Activated CD8-positive, alpha-beta memory T cell treated with anti-CD3 and anti-CD28 coated beads for 36 hours (primary cell): ENCODE data around the gene KCNJ6. TPM values are rescaled to one million over a fixed set of nuclear protein-coding genes. Genes with fewer than 3 reads are reported as not detected.
"Not testable (repeated sequence)": the region's sequence is repeated elsewhere in the genome, so short reads cannot be mapped to it uniquely, and the experiment has no call there.

Experiments used
- CTCF ChIA-PET: fragments of 350-600 bp; sonication (Branson Sonifier 250); formaldehyde crosslinking; loops from one replicate; lab custom pipeline; 2021; ENCODE audit warnings: antibody characterized with exemption; lab: Charles Lee
- POLR2A ChIA-PET: fragments of 350-600 bp; sonication (Branson Sonifier 250); formaldehyde crosslinking; loops from one replicate; lab custom pipeline; 2021; ENCODE audit warnings: antibody characterized with exemption; lab: Charles Lee
- total RNA-seq, 2 experiments: library from RNA; stranded (reverse); gene quantifications; one replicate each; pipeline ENCODE4 v1.2.3, GENCODE V29; 2021

KCNJ6 gene
- total RNA-seq, 2 experiments from 2014 or later = not detected

DNA sequence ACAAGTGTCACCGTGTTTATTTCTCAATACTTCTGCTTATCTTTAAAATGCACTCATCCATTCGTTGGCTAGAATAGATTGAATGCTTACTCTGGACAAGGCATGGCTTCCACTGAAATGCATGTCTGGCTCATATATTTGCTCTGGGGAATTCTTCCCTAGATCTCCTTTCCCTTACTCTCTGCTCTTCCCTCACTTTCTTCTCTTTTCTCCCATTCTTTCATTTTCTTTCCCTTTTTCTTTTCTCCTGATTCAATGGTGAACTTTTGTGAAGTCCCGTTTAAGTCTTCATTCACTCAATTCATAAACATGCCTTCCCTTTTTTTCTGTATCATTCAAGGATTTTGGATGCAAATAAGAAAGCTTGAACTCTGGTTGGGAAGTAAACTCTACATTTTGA lies 315.2 kb downstream of the KCNJ6 start:
- POLR2A ChIA-PET = no interaction called here
- CTCF ChIA-PET = no interaction called here

DNA sequence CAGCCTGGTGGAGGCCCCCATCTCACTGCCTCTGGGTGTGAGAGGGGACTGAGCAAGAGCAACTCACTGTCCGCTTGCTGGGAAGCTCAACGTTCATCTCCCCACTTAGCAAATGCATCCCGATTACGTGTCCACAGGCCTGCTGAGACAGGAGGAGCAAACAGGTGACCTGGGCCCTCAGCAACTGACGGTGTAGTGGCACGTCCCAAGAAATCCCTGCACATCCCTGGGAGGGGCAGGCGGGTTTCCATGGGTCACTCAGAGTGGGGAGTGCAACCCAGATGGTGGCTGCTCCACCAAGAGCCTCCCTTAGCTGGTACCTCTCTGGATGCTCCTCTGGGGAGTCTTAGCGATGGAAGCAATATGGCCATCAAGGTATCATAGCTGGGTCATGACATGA lies 320.3 kb downstream of the KCNJ6 start:
- POLR2A ChIA-PET = no interaction called here
- CTCF ChIA-PET = no interaction called here

DNA sequence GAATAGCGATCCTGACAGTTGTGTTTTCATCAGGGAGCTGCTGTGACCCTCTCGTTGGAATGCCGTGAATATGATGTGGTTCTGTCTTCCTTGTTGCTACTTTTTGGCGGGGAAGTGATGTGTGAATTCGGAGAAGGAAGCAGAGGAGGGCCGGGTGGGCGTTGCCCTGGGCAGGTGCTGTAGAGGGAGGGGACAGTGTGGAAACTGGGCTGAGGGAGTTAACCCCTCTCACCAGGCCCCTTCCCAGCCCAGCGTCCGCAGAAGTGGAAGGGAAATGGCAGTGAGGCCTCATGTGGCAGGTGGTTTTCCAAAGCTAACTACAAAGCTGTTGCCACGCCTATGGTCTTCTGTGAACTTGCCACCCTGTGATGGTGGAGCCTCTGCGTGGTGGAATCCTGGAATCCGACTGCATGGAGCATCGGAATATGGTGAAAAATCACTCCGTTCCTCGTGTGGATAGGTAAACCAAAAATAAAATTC lies 321.7 kb downstream of the KCNJ6 start:
- CTCF ChIA-PET = no interaction called here

DNA sequence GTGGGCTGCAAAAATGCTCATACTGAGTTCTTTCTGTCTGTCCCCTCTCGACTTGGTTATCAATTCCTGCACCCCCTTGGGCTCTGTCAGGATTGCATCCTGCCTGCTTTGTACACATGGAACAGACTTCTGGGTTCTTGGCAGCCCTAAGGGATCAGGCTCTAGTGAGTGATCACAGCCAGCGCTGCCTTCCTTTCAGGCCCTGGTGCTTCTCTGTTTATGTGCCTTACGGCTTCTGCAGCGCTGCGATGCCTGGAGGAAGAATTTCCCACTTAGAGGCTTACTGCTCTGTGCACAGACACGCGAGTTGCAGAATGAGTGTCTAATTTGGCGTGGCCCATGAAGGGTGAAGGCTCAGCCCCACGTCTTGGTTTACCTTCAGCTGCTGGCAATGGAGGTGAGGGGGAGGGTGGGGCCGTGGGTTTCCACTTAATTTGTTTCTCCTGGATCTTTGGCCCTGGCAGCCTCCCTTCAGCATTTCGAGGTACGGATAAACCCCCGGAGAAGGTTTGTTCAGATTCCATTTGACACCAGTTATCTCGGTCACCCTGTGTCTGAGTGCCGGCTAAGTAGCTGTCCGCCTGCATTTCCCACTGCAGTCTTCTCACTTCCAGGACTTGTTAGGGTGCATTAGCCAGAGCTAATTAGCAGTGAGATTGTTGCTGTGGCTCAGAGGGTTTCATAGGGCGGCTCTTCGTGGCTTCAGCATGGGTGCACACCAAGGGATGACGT lies 322.4 kb downstream of the KCNJ6 start:
- ChIA-PET CTCF (no interaction called here), POLR2A (no interaction called here)

More for the DNA sequence above, 321.7 kb downstream of the KCNJ6 start:
- POLR2A ChIA-PET = no interaction called here

DNA sequence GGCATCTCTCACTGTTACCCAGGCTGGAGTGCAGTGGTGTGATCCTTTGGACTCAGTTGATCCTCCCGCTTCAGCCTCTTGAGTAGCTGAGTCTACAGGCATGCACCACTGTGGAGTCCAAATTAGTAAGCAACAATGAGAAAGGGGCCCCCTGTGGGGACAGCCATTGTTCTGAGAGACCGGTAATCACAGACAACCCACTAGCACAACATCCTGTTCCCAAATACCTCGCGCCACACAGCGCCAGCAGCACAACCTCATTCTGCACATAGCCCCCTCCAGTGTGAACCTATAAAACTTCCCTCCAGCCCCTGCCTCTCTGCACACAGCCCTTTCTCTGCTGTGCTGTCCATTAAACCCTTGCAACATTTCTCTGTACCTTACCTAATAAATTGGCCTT lies 323.2 kb downstream of the KCNJ6 start:
- POLR2A ChIA-PET = no interaction called here
- CTCF ChIA-PET = no interaction called here

DNA sequence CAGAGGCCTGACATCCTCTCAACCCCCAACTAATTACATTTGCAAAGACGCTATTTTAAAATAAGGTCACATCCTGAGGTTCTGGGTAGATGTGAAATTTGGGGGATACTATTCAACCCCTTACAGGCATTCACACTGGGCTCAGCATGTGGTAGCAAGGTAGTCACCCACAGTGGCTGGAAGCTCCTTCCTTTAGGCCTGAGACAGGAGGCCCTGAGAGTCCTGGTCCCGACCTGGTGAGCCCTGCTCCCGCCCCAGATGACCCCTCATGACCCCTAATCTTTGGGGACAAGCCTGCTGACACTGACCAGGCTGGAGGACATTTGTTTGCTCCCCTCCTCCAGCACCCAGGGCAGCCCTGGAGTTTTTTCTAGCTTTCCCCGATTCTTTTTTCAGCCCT lies 323.8 kb downstream of the KCNJ6 start:
- POLR2A ChIA-PET = no interaction called here
- CTCF ChIA-PET = no interaction called here

DNA sequence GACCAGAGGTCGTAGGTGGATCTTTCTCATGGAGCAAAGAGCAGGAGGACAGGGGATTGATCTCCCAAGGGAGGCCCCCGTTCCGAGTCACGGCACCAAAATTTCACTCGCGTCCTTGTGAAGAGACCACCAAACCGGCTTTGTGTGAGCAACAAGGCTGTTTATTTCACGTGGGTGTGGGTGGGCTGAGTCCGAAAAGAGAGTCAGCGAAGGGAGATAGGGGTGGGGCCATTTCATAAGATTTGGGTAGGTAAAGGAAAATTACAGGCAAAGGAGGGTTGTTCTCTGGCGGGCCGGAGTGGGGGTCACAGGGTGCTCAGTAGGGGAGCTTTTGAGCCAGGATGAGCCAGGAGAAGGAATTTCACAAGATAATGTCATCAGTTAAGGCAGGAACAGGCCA lies 324.3 kb downstream of the KCNJ6 start:
- POLR2A ChIA-PET, CTCF ChIA-PET: not testable (repeated sequence)

DNA sequence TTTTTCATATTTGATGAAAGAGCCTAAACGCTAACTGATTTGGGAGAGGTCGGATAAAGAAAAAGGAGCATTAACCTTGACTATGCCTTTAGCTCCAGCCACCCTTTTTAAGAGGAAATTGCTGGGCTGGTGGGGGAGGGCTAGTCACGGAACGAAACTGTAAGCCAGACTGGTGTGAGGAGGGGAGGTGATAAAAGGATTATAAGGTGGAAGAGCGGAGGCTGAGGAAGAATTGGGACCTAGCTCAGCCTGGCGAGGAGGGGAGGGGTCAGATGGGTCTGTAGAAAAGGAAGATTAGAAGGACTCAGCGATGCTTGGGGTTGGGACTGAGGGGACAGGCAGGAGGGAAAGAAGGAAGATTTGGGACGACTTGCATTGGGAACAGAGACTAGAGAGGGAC lies 325.4 kb downstream of the KCNJ6 start:
- POLR2A ChIA-PET, CTCF ChIA-PET: not testable (repeated sequence)

DNA sequence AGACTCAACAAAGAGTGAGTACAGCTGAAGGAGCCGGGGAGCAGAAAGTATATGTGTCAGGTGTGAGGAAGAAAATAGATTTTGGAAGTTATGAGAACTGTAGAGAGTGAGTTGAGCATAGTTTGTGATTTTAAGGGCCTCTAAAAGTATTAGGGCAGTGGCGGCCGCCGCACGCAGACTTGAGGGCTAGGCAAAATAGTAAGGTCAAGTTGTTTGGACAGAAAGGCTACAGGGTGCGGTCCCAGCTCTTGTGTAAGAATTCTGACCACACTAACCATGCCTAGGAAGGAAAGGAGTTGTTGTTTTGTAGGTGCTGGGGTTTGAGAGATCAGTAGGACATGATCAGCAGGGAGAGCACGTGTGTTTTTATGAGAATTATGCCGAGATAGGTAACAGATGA lies 327.6 kb downstream of the KCNJ6 start:
- POLR2A ChIA-PET, CTCF ChIA-PET: not testable (repeated sequence)

DNA sequence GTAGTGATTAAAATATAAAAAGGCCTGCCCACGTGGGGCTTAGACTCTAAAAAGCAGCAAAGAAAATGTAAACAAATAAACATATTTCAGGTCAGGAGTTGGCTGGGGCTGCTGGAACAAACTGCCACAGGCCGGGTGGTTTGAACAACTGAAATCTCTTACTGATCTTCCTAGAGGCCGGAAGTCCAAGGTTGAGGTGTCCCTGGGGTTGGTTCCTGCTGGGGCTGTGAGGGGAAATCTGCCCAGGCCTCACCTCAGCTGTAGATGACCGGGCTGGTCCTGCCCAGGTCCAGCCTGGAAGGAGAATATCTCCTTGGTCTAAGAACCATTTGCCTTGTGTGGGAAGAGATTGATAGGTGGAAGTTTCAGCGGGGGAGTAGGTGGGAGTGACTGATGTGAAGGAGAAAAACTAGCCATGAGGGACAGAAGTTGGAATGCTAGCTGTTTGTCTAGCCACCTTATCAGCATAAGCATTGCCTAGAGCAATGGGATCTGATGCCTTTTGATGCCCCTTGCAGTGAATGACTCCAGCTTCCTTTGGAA lies 328.6 kb downstream of the KCNJ6 start:
- POLR2A ChIA-PET = no interaction called here
- CTCF ChIA-PET = no interaction called here

DNA sequence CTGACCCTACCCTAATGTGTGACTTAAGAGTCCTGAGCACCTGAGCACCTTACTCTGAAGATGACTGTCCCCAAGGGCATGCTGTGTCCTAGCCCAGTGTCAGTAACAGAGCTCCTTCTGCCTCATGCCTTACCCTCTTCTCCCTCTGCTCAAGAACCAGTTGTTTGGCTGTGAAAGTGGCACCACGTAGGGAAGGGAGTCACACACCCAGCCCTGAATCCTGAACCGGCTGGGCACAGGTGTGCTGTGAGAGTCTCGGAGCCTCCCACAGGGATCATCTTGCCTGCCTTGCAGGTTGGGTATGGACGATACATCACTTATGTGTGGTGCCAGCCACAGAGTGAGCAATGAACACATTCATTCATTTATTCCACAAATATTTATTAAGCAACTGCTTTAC lies 329.1 kb downstream of the KCNJ6 start:
- ChIA-PET POLR2A (no interaction called here), CTCF (no interaction called here)

DNA sequence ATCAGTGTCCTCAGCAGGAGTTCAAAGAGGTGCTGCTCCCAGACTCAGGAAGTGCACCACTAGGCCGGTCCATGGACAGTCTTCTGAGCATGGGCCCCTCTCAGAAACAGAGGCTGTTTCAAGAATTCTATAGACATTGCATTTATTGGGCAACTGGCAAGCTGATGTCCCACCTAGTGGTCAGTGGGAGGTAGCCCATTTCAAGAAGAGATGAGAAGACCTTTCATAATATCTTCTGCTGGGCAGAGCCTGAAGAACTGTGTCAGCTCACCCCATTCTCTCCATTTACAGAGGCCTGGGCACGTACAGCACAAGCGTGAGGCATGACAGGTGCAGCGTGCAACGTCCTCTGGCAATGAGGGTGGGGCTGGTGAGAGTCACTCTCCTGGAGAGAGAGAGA lies 333.7 kb downstream of the KCNJ6 start:
- CTCF ChIA-PET = no interaction called here
- POLR2A ChIA-PET = no interaction called here

DNA sequence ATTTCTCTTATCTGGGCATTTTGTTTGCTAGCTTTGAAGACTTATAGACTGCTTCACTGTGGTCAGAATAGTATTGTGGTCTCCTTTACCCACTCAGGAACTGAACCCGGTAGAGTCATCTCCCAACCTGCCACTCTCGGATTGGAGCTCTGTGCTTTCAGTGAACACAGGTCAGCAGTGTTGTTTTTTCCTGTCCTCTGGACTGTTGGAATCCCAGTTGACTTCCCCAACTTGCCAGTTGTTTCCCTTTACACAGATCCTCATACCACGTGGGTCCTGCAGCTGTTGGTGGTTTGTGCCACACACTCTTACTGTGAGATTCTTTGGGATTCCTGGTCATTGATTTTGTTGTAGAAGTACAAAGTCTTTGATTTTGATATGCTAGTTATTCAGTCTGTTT lies 335.6 kb downstream of the KCNJ6 start:
- CTCF ChIA-PET = no interaction called here
- POLR2A ChIA-PET = no interaction called here

DNA sequence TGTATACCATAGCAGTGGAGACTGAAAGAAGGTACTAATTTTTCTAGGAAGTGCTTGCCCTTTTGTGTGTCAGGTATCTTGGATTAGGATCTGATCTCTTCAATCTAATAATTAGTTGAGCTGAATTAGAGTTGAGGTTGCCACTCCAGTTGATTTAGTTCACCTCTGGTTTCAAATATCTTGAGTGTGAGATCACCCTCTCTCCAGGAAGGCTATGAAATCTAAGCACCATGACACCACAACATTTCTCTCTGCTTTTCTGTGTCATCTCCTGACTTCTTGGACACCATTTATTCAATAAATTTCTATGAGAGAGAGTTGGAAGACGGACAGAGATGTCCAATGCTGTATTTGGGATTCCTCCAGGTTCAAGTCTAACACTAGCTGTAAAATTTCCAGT lies 336.9 kb downstream of the KCNJ6 start:
- ChIA-PET CTCF (no interaction called here), POLR2A (no interaction called here)

DNA sequence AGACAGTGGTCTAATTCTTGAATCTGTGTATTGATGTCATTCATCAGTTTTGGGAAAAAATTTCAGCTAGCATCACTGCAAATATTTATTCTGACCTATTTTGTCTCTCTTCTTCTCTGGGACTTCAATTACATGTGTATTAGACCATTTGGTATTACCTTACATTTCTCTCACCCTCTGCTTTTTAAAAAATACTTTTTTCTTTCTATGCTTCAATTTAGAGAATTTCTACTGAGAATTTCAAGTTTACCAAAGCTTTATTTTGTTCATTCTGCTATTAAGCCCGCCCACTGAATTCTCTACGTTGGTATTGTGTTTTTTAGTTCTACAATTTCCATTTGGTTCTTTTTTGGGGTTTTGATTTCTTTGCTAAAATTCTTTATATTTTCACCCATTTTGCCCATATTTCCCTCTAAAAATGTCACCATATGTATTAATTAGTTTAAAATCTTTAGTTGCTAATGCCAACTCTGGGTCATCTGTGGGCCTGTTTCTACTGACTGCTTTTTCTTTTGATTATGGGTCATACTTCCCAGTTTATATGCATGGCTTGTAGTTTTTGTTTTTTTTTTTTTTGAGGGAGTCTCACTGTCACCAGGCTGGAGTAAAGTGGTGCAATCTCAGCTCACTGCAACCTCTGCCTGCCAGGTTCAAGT lies 337.7 kb downstream of the KCNJ6 start:
- ChIA-PET CTCF (no interaction called here), POLR2A (no interaction called here)

DNA sequence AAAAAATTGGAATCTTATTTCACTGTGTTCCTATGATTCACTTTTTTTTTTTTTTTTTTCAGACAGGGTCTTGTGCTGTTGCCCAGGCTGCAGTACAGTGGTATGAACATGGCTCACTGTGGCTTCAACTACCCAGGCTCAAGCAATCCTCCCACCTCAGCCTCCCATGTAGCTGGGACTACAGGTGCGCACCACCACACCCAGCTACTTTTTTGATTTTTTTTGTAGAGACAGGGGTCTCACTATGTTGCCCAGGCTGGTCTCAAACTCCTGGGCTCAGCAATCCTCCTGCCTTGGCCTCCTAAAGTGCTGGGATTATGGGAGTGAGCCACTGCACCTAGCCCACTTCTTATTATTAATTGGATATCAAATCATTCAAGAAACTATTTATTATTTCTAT lies 339.3 kb downstream of the KCNJ6 start:
- CTCF ChIA-PET = interaction anchor here (0.9 kb wide), 2 partner anchors 13 to 21 kb away, joined by 3 read pairs; no protein-coding TSS in a partner anchor

DNA sequence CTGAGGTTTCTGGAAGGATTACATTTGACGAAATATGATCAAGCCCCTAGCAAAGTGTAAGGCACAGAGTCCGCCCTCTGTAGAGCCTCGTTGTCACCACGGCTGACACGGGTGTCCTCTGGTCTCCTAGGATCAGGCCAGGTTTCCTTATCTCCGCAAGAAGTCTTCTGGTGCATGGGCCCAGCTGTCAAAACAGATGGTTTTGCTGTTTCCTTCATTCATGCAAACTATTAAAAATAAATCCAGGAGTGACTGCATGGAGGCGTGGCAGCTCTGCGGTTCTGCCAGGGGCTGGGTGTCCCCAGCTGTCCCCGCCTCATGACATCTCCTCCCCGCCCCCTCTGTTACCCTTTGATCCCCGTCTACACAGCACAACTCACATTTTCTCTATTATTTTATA lies 340.7 kb downstream of the KCNJ6 start:
- ChIA-PET POLR2A (no interaction called here), CTCF (no interaction called here)

More for the DNA sequence above, 339.3 kb downstream of the KCNJ6 start:
- POLR2A ChIA-PET = not testable (repeated sequence)

DNA sequence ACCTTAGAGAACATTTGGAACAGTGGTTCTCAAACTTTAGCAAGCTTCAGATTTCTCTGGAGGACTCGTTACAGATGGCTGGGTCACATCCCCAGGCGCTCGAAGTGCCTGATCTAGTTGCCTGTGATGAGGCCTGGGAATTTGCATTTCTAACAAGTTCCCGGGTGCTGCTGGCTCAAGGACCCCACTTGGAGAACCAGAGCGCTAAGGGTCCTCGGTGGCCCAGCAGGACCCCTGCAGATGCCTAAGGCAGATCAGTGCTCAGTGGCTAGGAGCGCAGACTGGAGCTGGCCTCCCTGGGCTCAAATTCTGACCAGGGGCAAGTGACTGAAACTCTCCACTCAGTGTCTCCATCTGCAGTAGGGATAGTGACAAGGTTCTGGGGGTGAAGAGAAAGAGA lies 341.5 kb downstream of the KCNJ6 start:
- ChIA-PET POLR2A (no interaction called here), CTCF (no interaction called here)

DNA sequence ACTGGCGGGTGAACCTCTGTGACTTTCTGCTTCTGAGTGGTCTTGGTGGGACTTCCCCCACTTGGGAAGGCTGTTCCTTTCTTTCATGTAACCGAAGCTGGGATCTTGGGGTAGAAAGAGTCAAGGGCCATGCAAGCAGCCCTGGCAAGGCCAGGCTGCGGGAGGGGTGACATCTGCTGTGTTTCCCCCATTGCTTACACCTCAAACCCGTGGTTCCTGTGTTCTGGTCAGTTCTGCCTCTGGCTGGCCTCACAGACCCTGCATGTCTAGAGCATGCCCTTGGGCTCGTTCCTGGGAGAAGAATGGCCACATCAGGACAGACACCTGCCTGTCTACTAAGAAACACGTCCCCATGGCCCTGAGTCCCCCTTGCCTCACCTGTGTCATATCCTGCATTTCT lies 341.9 kb downstream of the KCNJ6 start:
- ChIA-PET POLR2A (no interaction called here), CTCF (no interaction called here)

DNA sequence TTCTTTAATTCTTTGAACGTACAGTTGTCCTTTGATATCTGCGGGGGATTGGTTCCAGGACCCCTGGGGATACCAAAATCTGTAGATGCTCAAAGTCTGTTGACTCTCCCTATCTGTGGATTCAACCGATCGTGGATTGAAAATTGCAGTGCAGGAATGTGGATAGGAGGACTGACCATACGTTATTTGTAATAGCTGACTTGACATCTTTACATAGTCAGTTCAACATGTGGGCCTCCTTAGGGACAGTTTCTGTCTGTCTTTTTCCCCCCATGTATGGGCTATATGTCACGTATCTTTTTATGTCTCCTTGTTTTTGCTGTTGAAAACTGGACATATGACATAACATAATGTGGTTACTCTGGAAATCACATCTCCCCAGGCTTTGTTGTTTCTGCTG lies 344.8 kb downstream of the KCNJ6 start:
- ChIA-PET CTCF (no interaction called here), POLR2A (no interaction called here)

DNA sequence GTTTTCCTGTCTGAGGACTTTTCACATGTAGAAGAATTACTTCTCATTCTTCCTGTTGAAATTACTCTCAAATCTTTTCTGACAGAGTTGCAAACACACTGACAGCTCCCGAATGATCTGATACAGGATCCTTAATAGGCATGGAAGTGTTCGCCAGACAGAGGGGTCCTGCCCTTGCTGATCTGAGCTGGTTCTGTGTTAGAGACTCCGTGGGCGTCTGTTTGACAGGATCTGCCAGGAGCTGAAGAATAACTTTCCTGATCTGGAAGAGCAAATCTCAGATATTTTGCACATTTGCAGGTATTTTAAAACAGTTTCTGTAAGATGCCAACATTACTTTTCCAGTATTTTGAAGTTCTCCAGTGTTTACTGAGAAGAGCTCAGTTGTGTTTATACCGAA lies 347.3 kb downstream of the KCNJ6 start:
- ChIA-PET POLR2A (no interaction called here), CTCF (no interaction called here)
